22Rv1 (cell line): Measurements from ENCODE around the gene DEPDC5.

Experiments used
- ZFX ChIP-seq: fragments of 450-650 bp; IDR thresholded peaks from 2 replicates; pipeline ENCODE4 v1.6.1; 2017; ENCODE audit warnings: antibody characterized with exemption, borderline replicate concordance
- TF ChIP-seq, protein P1 (sequence below): fragments of 450-650 bp; IDR thresholded peaks from 2 replicates; pipeline ENCODE4 v1.5.1; 2017; ENCODE audit warnings: mild to moderate bottlenecking

DNA sequence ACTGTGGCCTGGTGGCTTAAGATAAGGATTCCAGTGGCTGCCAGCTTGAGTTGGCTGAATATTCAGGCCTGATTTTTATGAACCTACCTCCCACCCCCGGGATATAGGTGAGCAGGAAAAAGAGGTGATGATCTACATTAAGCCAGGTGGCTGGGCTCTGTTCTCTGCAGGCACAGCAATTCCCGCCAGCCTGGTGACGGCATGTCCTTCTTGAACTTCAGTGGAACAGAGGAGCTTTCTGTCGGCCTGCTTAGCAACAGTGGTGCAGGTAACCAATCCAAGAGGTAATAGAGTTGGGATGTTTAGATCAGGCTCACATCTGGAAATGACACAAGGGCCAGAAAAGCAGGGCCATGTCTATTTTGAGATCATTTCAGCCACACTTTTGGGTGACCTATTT, 68.7 kb downstream of the DEPDC5 start:
- TF ChIP-seq, protein P1, sequence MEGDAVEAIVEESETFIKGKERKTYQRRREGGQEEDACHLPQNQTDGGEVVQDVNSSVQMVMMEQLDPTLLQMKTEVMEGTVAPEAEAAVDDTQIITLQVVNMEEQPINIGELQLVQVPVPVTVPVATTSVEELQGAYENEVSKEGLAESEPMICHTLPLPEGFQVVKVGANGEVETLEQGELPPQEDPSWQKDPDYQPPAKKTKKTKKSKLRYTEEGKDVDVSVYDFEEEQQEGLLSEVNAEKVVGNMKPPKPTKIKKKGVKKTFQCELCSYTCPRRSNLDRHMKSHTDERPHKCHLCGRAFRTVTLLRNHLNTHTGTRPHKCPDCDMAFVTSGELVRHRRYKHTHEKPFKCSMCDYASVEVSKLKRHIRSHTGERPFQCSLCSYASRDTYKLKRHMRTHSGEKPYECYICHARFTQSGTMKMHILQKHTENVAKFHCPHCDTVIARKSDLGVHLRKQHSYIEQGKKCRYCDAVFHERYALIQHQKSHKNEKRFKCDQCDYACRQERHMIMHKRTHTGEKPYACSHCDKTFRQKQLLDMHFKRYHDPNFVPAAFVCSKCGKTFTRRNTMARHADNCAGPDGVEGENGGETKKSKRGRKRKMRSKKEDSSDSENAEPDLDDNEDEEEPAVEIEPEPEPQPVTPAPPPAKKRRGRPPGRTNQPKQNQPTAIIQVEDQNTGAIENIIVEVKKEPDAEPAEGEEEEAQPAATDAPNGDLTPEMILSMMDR, result no peak
- no peak for TF ChIP-seq ZFX
